ENCODE measurements around the gene SMARCD1.

- no peak for TF ChIP-seq CTCF (IDR thresholded peaks at IDR 0.05)
- TF ChIP-seq EZH2 (IDR thresholded peaks at IDR 0.05): no peak
- TF ChIP-seq EZH2phosphoT487 (IDR thresholded peaks at IDR 0.05): no peak
Measured at GRCh38 chr12:50043308-50043707, 41.8 kb upstream of the SMARCD1 start.
